SKM-1 (cell line): ENCODE measurements around the gene FGFBP2.

Experiments
- DNase-seq: peaks from one replicate; lab custom pipeline; 2025; ENCODE audit not compliant: unreplicated experiment; lab: John Stamatoyannopoulos, UW

The FGFBP2 gene

DNA sequence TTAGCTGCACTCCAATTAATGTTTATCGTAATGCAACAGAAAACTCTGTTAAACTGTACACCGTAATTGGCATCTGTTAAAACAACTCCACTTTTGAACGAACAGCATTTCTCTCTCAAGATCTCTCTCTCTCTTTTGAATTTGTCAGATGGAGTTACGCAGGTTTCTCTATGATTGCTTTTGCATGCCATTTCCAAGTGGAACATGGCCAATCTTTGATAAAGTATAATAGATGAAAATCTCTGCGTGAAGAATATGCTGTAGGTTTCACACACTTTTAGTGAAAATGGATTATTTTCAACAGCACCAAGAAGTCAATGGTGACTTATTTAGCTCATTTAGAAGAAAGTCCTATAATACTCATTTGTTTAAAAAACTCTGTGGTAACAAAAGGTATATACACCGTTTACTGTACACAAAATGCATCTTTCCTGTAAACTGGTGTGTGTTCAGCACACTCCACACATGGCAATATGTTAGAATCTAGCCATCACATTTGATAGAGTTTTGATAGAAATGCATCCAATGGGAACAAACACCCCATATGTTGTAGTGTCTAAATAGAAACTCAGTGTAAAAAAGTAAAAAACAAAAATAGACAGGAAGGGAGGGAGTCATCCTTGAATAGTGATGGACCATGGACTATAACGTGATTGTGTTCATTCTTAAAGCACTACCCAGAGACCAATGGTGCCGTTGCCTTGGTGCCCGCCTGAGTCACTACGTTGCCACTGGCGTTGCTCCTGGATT lies 5.8 kb upstream of the FGFBP2 start:
- DNase-seq, result no peak

DNA sequence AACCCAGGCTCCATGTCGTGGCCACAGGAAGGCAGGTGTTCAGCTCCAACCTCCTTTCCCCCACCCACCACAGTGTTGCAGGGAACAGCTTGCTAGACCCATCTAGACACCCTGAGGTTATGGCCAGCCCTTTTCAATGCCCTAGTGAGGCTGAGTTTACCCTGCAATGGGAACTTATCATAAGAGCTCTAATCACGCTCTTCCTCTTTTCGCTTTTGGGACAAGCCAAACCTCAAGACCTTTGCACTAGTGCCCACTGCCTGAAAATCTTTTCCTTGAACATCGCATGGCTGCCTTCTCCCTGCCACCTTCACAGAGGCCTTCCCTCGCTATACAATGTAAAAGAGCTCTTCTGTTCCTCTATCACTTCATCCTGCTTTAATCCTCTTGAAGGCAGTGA lies 2.4 kb upstream of the FGFBP2 start:
- DNase-seq, result no peak

DNA sequence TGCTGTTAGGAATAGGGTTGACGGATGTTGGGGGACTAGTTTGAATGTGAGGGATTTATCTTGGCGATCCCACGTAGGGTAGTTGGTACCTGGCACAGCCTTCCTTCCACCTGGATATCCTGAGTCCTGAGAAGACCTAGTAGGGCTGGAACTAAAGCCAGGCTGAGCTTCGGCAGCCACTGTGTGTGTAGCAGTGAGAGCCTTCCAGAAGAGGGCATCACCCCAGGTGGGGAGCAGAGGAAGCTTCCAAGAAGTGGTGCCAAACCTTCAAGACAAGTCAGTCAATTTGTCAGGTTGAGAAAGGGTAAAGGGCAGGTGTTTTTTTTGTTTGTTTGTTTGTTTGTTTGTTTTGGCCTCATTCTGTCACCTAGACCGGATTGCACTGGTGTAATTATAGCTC lies 1.2 kb upstream of the FGFBP2 start:
- no peak for DNase-seq

- no peak for DNase-seq
Measured at GRCh38 chr4:15963576-15963975, 601 bp upstream of the FGFBP2 start.

- DNase-seq, result no peak
Measured at GRCh38 chr4:15961781-15962510, 1.0 kb downstream of the FGFBP2 start.

DNA sequence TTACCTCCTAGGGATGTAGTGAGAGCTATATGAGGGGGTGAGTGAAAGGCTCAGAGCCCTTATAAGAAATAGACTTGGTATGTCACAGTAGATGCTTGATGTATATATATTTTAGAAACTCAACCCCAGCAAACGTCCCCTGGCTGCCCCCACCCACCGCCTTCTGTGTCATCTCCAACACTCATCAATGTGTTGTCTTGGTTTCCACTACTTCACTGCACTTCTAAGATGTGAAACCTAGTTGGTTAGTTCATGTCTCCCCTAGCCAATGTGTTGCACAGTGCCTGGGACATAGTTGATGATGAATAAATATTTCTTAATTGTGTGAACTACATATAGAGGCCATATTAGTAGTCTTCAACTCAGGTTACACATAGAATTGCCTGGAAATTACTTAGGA lies 4.4 kb downstream of the FGFBP2 start:
- DNase-seq, result no peak

- peak; percentile 63 for DNase-seq
Measured at GRCh38 chr4:15956179-15956850, 6.7 kb downstream of the FGFBP2 start.

DNA sequence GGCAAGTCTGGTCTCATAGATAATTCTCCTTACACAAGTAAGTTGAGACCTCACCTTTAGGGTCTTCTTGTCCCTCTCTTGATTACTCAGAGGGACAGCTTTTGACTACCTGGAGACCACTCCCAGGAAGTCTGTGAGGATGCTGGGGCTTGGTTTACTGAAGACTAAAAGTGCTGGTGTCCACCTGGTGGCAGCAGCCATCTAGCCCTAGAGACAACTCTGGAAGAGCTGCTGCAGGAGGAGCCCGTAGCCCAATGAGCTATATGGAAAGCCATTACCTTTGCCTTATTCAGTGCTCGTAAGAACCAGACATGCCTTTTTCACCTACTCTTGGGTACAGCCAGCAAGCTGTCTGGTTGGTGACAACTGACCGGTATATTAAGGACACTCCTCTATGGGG lies 7.3 kb downstream of the FGFBP2 start:
- no peak for DNase-seq

GRCh38 chr4:15953625-15954024 lies 9.3 kb downstream of the FGFBP2 start:
- DNase-seq, result no peak

GRCh38 chr4:15951781-15952180 lies 11.2 kb downstream of the FGFBP2 start:
- no peak for DNase-seq

DNA sequence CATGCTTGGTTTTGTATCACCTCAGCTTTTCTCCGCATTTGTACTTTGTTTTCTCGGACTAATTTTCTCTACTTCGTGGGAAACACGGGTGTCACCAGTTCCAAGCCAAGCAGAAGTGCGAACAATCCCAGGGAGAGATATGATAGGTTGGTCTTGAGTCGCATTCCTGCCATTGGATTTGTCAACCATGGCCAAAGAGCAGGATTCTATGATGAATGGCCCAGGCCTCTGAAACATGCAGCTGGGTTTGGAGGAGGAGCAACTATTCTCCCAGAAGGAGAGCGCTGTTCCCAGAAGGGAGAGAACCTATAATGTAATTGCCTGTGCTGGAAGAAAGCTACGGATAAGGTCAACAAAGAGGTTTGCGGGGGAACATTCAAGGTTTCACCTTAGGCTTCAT lies 14.1 kb downstream of the FGFBP2 start:
- no peak for DNase-seq

DNA sequence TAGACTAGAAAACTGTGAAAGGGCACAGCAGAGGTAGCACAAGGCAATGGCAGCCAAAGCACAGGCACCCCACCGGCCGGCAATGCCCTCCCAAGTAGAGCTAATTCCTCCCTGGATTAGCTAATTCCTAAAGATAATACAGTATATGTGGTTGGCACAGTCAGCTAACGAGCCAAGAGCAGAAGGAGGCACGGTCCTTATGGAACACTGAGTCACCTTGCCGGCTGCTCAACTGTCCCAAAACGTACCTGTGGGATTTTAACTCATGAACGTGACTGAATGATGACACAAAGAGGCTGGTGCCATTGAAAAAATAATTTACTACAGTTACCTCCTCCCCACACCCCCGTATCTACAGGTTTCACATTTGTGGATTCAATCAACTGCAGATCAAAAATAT lies 15.3 kb downstream of the FGFBP2 start:
- no peak for DNase-seq

- DNase-seq, result peak; percentile 87
Measured at GRCh38 chr4:15945516-15945915, 17.5 kb downstream of the FGFBP2 start.

GRCh38 chr4:15944895-15945294 lies 18.1 kb downstream of the FGFBP2 start:
- no peak for DNase-seq

DNA sequence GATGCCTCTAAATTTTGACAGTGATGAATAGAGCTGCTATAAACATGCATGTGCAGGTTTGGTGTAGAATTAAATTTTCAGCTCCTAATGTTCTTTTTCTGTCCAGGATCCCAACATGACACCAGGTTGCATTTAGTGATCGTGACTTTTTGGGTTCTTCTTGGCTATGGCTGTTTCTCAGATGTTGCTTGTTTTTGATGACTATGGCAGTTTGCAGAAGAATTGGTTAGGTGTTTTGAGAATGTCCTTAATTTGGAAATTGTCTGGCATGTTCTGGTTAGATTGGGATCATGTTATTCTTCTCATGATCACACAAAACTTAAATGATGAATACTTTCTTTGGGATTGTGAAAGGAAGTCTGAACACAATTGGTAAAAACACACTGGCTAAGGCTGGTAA lies 20.7 kb downstream of the FGFBP2 start:
- DNase-seq, result no peak

- DNase-seq, result no peak
Measured at GRCh38 chr4:15938640-15939039, 24.3 kb downstream of the FGFBP2 start, which contains the start of gene FGFBP1. FGFBP1 (minus strand) TSS chr4:15938740; CDS start chr4:15936632, 2,108 bp downstream.

DNA sequence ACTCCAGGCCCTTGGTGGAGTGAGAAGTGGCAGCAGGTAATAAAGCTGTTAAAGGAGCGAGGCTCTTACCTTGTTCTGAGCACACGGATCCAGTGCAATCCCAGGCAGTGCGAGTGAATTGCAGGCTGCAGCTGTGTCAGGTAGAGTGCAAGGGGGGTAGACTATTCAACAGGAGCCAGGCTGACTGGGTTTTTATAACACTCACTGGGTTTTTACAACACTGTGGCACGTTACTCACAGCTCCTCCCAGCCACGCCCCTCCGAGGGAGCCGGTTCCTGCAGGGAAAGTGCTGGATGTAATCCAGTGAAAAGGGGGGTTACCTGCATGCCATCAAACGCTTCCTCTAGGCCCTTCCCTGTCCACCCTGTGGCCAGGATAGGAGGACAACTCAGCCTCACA lies 24.8 kb downstream of the FGFBP2 start:
- no peak for DNase-seq

GRCh38 chr4:15936495-15936894 lies 26.5 kb downstream of the FGFBP2 start:
- no peak for DNase-seq

GRCh38 chr4:15935504-15936402 lies 27.2 kb downstream of the FGFBP2 start:
- no peak for DNase-seq

DNA sequence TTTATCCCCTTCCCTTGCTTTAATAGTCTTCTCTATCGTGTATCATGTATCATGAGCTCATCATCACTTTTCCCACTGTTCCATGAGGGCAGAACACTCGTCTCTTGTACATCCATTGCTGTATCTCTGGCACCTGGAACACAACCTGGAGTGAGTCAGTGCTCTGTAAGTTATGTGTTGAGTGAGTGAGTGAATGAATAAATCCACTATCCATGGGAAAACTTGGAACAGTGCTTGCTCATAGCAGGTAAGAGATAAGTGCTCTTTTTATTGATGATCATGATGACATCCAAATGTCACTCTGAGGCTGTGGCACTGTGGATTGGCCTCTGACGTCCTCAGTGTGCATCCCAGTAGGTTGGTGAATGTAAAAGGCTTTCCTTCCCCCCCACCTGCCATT lies 28.7 kb downstream of the FGFBP2 start:
- DNase-seq, result no peak
